ENCODE results near the gene SLC30A1. TPM values are rescaled to one million over a fixed set of nuclear protein-coding genes. Genes with fewer than 3 reads are reported as not detected.
A peak's percentile ranks its signal among the peaks of the same experiment; 100 is the strongest.
"Not testable (repeated sequence)": the region's sequence is repeated elsewhere in the genome, so short reads cannot be mapped to it uniquely, and the experiment has no call there.

The SLC30A1 gene
- total and polyA plus RNA-seq, 4 donors, result 6.1 to 24.4 (median 12.4) TPM

- WGBS, 2 donors, result 2% methylated on average over 45 to 46 of the region's 46 CpGs
- Histone ChIP-seq H3K27ac (ENCODE audit: low read depth in 1 of 2, low read length in 2 of 2) (peak overlapping the region; percentile 69 to 94), H3K9me3 (ENCODE audit: control insufficient read depth, low read length) (no peaks in the 10 kb centered on the region), H3K4me3 (ENCODE audit: low read length in 2 of 2) (peak overlapping the region; percentile 67 to 83), H3K36me3 (ENCODE audit: control insufficient read depth in 1 of 2, insufficient read depth in 2 of 2, low read length in 1 of 2) (peaks cover 0 to 3% of the 10 kb centered on the region in 2 donors), H3K4me1 (ENCODE audit: control insufficient read depth in 1 of 2, insufficient read depth in 2 of 2, low read length in 2 of 2) (peaks cover 2 to 7% of the 10 kb centered on the region in 2 donors), H3K27me3 (ENCODE audit: control insufficient read depth in 1 of 2, insufficient read depth in 2 of 2, low read length in 1 of 2) (no peaks in the 10 kb centered on the region)
- DNase-seq (peak; percentile 87 to 92), ATAC-seq (ENCODE audit: low FRiP score) (peak; percentile 75)
- intact Hi-C loops (cut with DNase I), result loop anchor here (2.0 to 5.0 kb wide), 4 partner anchors 33 to 65 kb away; no protein-coding TSS in a partner anchor
These were observed 710 bp upstream of the SLC30A1 start for GRCh38 chr1:211579440-211580302.

DNA sequence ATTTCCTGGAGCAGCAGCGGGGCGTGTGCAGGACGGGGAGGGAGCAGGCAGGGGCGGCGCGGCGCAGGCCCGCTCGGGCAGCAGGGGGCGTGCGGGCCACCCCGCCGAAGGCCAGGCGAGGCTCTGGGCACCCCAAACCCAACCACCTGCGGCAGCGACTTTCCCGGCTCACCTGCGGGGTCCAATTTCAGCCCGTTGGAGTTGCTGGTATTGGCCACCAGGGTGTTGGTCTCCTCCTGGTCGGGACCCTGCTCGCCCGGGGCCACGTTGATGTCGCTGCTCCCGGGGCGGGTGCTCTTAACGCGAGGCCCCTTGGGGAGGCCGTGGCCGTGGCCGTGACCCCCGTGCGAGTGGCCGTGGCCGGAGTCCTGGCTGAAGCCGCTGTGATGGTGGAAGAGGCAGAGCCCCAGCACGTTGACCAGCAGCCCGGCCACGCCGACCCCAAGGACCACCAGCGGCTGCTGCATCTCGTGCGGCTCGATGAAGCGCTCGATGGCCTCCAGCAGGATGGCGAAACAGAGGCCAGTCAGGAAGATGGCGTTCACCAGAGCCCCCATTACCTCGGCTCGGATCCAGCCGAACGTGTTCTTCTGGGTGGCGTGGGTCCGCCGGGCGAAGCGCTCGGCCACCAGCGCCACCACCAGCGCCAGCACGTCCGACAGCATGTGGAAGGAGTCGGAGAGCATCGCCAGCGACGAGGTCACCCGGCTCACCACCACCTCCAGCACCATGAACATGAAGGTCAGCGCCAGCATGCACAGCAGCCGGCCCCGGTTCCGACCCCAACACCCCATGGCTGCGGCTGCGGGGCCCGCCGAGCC, 932 bp downstream of the SLC30A1 start:
- WGBS, 2 donors, result 0% methylated on average over 62 to 75 of the region's 75 CpGs
- intact Hi-C loops (cut with DNase I), result loop anchor here (1.0 to 5.0 kb wide), 6 partner anchors 34 to 77 kb away; no protein-coding TSS in a partner anchor
- H3K27me3 ChIP-seq (ENCODE audit: control insufficient read depth in 1 of 2, insufficient read depth in 2 of 2, low read length in 1 of 2), result no peaks in the 10 kb centered on the region
- H3K27ac ChIP-seq (ENCODE audit: low read depth in 1 of 2, low read length in 2 of 2), result peak overlapping the region in 1 of 2 donors; percentile 98
- peaks cover 0 to 3% of the 10 kb centered on the region in 2 donors for H3K36me3 ChIP-seq (ENCODE audit: control insufficient read depth in 1 of 2, insufficient read depth in 2 of 2, low read length in 1 of 2)
- H3K4me3 ChIP-seq (ENCODE audit: low read length in 2 of 2), result peak overlapping the region; percentile 95 to 97
- H3K9me3 ChIP-seq (ENCODE audit: control insufficient read depth, low read length), result no peaks in the 10 kb centered on the region
- peaks cover 2 to 7% of the 10 kb centered on the region in 2 donors for H3K4me1 ChIP-seq (ENCODE audit: control insufficient read depth in 1 of 2, insufficient read depth in 2 of 2, low read length in 2 of 2)
- peak; percentile 89 for ATAC-seq (ENCODE audit: low FRiP score)
- peak; percentile 80 to 92 for DNase-seq

- no peaks in the 10 kb centered on the region for H3K27me3 ChIP-seq (ENCODE audit: control insufficient read depth in 1 of 2, insufficient read depth in 2 of 2, low read length in 1 of 2)
- WGBS, 2 donors, result 0% methylated on average over 13 of the region's 13 CpGs
- DNase-seq (no peak), ATAC-seq (ENCODE audit: low FRiP score) (no peak)
- peaks cover 2 to 7% of the 10 kb centered on the region in 2 donors for H3K4me1 ChIP-seq (ENCODE audit: control insufficient read depth in 1 of 2, insufficient read depth in 2 of 2, low read length in 2 of 2)
- peaks cover 0 to 3% of the 10 kb centered on the region in 2 donors for H3K36me3 ChIP-seq (ENCODE audit: control insufficient read depth in 1 of 2, insufficient read depth in 2 of 2, low read length in 1 of 2)
- no peak overlapping the region for H3K27ac ChIP-seq (ENCODE audit: low read depth in 1 of 2, low read length in 2 of 2)
- intact Hi-C loops (cut with DNase I), result loop anchor here (1.0 to 5.0 kb wide), 5 partner anchors 35 to 78 kb away; no protein-coding TSS in a partner anchor
- H3K9me3 ChIP-seq (ENCODE audit: control insufficient read depth, low read length), result no peaks in the 10 kb centered on the region
- H3K4me3 ChIP-seq (ENCODE audit: low read length in 2 of 2), result peak overlapping the region; percentile 95 to 97
These were observed 1.6 kb downstream of the SLC30A1 start for GRCh38 chr1:211577277-211577818.

DNA sequence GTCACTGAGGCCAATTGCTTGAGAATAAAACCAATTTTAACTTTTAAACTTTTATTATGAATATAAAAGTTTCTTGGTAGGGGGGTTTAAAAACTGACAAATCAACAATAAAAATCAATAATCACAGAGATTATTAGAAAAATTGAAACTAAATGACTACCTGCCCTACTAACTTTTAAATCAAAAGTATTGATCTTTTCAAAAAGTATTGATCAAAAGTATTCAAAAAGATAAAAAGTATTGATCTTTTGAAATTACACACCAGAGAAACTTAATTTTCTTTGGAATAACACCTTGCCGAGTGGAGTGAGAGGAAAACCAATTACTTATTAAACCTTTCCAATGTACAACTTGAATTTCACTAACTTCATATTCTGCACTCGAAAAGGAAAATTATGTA, 2.2 kb downstream of the SLC30A1 start:
- ATAC-seq (ENCODE audit: low FRiP score) (no peak), DNase-seq (no peak)
- 30 to 35% methylated on average over 2 of the region's 2 CpGs for WGBS, 2 donors
- H3K4me3 ChIP-seq (ENCODE audit: low read length in 2 of 2), result peak overlapping the region; percentile 95 to 97
- no peak overlapping the region for H3K27ac ChIP-seq (ENCODE audit: low read depth in 1 of 2, low read length in 2 of 2)
- H3K36me3 ChIP-seq (ENCODE audit: control insufficient read depth in 1 of 2, insufficient read depth in 2 of 2, low read length in 1 of 2), result peaks cover 0 to 3% of the 10 kb centered on the region in 2 donors
- no peaks in the 10 kb centered on the region for H3K27me3 ChIP-seq (ENCODE audit: control insufficient read depth in 1 of 2, insufficient read depth in 2 of 2, low read length in 1 of 2)
- peaks cover 2 to 7% of the 10 kb centered on the region in 2 donors for H3K4me1 ChIP-seq (ENCODE audit: control insufficient read depth in 1 of 2, insufficient read depth in 2 of 2, low read length in 2 of 2)
- H3K9me3 ChIP-seq (ENCODE audit: control insufficient read depth, low read length), result no peaks in the 10 kb centered on the region
- intact Hi-C loops (cut with DNase I), result loop anchor here (1.0 to 5.0 kb wide), 5 partner anchors 36 to 79 kb away; no protein-coding TSS in a partner anchor

- Histone ChIP-seq H3K36me3 (ENCODE audit: control insufficient read depth in 1 of 2, insufficient read depth in 2 of 2, low read length in 1 of 2) (peaks cover 0 to 3% of the 10 kb centered on the region in 2 donors), H3K9me3 (ENCODE audit: control insufficient read depth, low read length) (no peaks in the 10 kb centered on the region), H3K27me3 (ENCODE audit: control insufficient read depth in 1 of 2, insufficient read depth in 2 of 2, low read length in 1 of 2) (no peaks in the 10 kb centered on the region), H3K27ac (ENCODE audit: low read depth in 1 of 2, low read length in 2 of 2) (no peak overlapping the region), H3K4me3 (ENCODE audit: low read length in 2 of 2) (no peak overlapping the region), H3K4me1 (ENCODE audit: control insufficient read depth in 1 of 2, insufficient read depth in 2 of 2, low read length in 2 of 2) (peaks cover 2 to 7% of the 10 kb centered on the region in 2 donors)
- ATAC-seq (ENCODE audit: low FRiP score) (no peak), DNase-seq (no peak)
- intact Hi-C loops (cut with DNase I), result loop anchor here (5.0 kb wide), 2 partner anchors 38 to 57 kb away; no protein-coding TSS in a partner anchor
These were observed 4.3 kb downstream of the SLC30A1 start for GRCh38 chr1:211574705-211575104.

GRCh38 chr1:211571998-211572397, 7.0 kb downstream of the SLC30A1 start:
- DNase-seq (no peak), ATAC-seq (ENCODE audit: low FRiP score) (no peak)
- no peaks in the 10 kb centered on the region for H3K27me3 ChIP-seq (ENCODE audit: control insufficient read depth in 1 of 2, insufficient read depth in 2 of 2, low read length in 1 of 2)
- H3K4me1 ChIP-seq (ENCODE audit: control insufficient read depth in 1 of 2, insufficient read depth in 2 of 2, low read length in 2 of 2), result peaks cover 2 to 7% of the 10 kb centered on the region in 2 donors
- H3K4me3 ChIP-seq (ENCODE audit: low read length in 2 of 2), result no peak overlapping the region
- peaks cover 0 to 3% of the 10 kb centered on the region in 2 donors for H3K36me3 ChIP-seq (ENCODE audit: control insufficient read depth in 1 of 2, insufficient read depth in 2 of 2, low read length in 1 of 2)
- WGBS, 2 donors, result 40 to 46% methylated on average over 2 of the region's 2 CpGs
- no peak overlapping the region for H3K27ac ChIP-seq (ENCODE audit: low read depth in 1 of 2, low read length in 2 of 2)
- intact Hi-C loops (cut with DNase I), result no loop called here
- no peaks in the 10 kb centered on the region for H3K9me3 ChIP-seq (ENCODE audit: control insufficient read depth, low read length)

GRCh38 chr1:211570378-211570777, 8.6 kb downstream of the SLC30A1 start:
- H3K9me3 ChIP-seq (ENCODE audit: control insufficient read depth, low read length); H3K4me3 ChIP-seq (ENCODE audit: low read length in 2 of 2); H3K27ac ChIP-seq (ENCODE audit: low read depth in 1 of 2, low read length in 2 of 2); H3K4me1 ChIP-seq (ENCODE audit: control insufficient read depth in 1 of 2, insufficient read depth in 2 of 2, low read length in 2 of 2); H3K27me3 ChIP-seq (ENCODE audit: control insufficient read depth in 1 of 2, insufficient read depth in 2 of 2, low read length in 1 of 2); DNase-seq; intact Hi-C loops (cut with DNase I); H3K36me3 ChIP-seq (ENCODE audit: control insufficient read depth in 1 of 2, insufficient read depth in 2 of 2, low read length in 1 of 2); ATAC-seq (ENCODE audit: low FRiP score): not testable (repeated sequence)
- 72 to 83% methylated on average over 1 of the region's 1 CpG for WGBS, 2 donors

DNA sequence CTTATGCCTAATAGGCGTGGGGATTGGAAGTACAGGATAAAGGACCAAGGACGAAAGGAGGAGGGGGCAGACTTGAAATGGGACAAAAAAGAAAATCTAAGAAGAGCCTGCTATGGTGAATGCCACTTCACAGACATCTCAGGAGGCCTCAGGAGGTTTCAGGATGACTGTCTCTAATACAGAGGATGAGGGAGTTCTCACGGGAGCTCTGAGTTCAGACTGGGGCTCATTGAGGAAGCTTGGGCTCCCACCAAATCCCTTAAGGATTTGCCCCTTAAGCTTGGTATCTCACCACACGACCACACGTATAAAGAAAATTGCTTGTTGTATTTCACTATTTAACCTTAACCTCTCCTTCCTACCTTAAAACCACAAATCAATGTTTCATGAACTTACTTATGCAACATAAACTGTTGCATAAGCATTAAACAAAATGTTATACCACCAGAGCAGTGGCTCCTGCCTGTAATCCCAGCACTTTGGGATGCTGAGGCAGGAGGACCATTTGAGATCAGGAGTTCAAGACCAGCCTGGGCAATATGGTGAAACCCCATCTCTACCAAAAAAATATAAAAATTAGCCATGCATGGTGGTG, 12.4 kb downstream of the SLC30A1 start:
- intact Hi-C loops (cut with DNase I), result no loop called here
- ATAC-seq (ENCODE audit: low FRiP score) (no peak), DNase-seq (no peak)
- Histone ChIP-seq H3K27ac (ENCODE audit: low read depth in 1 of 2, low read length in 2 of 2) (no peak overlapping the region), H3K4me1 (ENCODE audit: control insufficient read depth in 1 of 2, insufficient read depth in 2 of 2, low read length in 2 of 2) (no peaks in the 10 kb centered on the region), H3K27me3 (ENCODE audit: control insufficient read depth in 1 of 2, insufficient read depth in 2 of 2, low read length in 1 of 2) (no peaks in the 10 kb centered on the region), H3K9me3 (ENCODE audit: control insufficient read depth, low read length) (no peaks in the 10 kb centered on the region), H3K4me3 (ENCODE audit: low read length in 2 of 2) (no peak overlapping the region), H3K36me3 (ENCODE audit: control insufficient read depth in 1 of 2, insufficient read depth in 2 of 2, low read length in 1 of 2) (no peaks in the 10 kb centered on the region)
- 73 to 81% methylated on average over 5 of the region's 5 CpGs for WGBS, 2 donors
